Measurements from ENCODE around the gene CPLANE2.

DNA sequence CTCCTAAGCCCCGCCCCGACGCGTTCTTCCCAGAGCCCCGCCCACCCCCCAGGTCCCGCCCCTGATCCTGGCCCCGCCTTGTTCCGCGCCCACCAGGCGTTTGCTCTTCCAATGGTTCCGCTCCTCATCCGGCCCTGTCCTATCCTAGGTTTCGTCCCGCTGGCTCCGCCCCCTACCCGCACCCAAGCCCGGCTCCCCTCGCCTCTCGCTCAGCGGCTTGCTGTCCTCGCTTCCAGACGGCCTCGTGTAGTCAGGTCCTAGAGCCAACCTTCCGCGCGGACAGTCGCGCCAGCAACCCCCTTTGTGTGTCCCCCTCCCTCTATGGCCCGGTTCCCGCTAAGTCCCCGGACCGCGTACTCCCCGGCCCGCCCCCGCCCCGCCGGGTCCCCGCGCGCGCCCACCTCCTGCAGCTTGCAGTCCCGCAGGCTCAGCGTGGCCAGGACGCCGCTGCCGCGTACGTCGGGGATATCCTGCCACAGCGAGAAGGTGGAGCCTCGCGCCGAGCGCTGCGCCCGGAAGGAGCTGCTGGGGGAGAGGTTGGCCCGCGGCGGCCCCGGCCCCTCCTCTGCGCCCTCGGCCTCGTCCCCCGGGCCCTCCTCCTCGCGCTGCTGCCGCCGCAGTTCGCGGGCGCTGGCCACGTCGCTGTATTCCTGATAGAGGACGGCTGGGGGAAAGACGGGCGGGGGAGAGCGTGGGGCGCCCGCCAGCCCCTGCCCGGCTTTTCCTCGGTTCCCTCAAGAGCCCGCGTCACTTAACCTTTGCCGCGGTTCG, 30.3 kb downstream of the CPLANE2 start:
- TF ChIP-seq, protein P1, sequence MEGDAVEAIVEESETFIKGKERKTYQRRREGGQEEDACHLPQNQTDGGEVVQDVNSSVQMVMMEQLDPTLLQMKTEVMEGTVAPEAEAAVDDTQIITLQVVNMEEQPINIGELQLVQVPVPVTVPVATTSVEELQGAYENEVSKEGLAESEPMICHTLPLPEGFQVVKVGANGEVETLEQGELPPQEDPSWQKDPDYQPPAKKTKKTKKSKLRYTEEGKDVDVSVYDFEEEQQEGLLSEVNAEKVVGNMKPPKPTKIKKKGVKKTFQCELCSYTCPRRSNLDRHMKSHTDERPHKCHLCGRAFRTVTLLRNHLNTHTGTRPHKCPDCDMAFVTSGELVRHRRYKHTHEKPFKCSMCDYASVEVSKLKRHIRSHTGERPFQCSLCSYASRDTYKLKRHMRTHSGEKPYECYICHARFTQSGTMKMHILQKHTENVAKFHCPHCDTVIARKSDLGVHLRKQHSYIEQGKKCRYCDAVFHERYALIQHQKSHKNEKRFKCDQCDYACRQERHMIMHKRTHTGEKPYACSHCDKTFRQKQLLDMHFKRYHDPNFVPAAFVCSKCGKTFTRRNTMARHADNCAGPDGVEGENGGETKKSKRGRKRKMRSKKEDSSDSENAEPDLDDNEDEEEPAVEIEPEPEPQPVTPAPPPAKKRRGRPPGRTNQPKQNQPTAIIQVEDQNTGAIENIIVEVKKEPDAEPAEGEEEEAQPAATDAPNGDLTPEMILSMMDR (conservative IDR thresholded peaks at IDR 0.05; ENCODE audit: low read depth, low read length): no peak
- TF ChIP-seq EZH2 (IDR thresholded peaks at IDR 0.05; ENCODE audit: borderline replicate concordance, low read depth, low read length, poor library complexity, severe bottlenecking): no peak

Measured in A673 (cell line).